Fibroblast of the aortic adventitia (primary cell): ENCODE data around the gene TTLL1. TPM values are rescaled to one million over a fixed set of nuclear protein-coding genes. Genes with fewer than 3 reads are reported as not detected.

Experiments
- DNase-seq: peaks from one replicate; pipeline ENCODE4 v3.0.0-alpha.2; 2010; ENCODE audit warnings: low read depth
- H3K4me3 ChIP-seq: 2 replicates; pipeline ENCODE4 v1.5.1; 2011; ENCODE audit warnings: low read depth, mild to moderate bottlenecking, control low read depth, low read length, moderate library complexity
- total RNA-seq: library from RNA; depleted of rRNA; stranded (reverse); fragments of >200 nt; gene quantifications from 2 replicates; pipeline ENCODE4 v1.2.3, GENCODE V29; 2012; ENCODE audit warnings: low replicate concordance
- TF ChIP-seq, protein P1 (sequence below): IDR thresholded peaks from 2 replicates; pipeline ENCODE4 v1.5.1; 2011; ENCODE audit warnings: mild to moderate bottlenecking, low read length, control low read depth, inconsistent platforms; ENCODE audit not compliant: insufficient read depth

Gene TTLL1
- total RNA-seq, 1 donor, result 23.1 TPM

DNA sequence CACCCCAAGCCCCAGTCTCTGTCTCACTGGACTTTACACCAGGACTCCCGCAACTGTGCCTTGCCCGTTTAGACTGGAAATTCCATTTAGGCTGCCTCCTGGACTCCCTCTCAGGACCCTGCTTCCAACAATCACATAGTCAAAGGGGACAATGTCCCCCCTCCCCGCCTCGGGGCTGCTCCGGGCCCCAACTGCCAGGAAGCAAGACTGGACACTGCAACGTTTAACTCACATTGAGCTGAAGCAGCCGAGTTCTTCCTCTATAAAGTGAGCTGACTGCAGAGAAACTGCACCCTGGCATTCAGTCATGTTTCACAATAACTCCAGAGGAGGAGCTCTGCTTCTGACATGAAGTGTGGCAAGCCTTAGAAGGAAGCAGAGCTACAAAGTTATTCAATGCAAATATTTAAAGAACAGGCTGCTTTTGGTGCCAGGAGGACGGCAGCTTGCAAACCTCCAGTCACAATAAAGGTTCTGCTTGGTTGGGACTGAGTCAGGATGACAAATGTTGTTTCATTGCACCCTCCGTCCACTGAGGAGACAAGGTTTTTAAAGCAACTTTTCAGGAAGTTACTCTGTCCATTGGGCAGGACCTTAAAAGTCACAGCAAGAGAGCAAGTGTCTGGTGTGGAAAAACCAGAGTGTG, 94.2 kb downstream of the TTLL1 start:
- H3K4me3 ChIP-seq, result peak overlapping the region; percentile 60
- DNase-seq, result peak; percentile 96

DNA sequence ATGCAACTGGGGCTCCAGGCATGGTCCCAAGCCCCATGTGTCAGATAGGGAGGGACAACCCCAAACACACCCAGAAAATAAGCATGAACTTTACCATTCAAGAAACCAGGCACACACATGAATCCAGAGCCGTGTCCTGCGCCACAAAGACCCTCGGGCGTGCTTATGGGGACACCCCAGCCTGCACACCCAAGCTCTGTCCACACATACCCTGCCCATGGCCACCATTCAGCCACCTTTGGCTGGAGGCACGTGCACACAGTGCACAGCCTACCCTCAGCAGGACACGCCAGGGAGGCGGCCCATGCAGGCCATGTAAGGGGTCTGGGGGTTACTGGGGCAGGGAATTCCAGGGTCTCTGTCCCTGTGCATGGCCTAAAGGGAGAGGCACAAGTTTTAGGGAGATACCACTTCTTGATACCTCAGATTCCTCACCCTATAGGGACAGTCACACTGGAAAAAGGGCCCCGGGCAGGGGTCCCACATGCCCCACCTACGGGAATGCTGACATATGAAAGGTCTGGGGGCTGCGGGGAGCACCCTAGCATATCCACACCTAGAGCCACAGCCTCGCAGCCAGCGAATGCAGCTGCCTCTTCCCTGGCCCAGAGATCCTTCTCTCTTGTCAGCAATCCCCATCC, 94.8 kb downstream of the TTLL1 start:
- no peak for DNase-seq
- H3K4me3 ChIP-seq, result peak overlapping the region; percentile 60
- TF ChIP-seq, protein P1, sequence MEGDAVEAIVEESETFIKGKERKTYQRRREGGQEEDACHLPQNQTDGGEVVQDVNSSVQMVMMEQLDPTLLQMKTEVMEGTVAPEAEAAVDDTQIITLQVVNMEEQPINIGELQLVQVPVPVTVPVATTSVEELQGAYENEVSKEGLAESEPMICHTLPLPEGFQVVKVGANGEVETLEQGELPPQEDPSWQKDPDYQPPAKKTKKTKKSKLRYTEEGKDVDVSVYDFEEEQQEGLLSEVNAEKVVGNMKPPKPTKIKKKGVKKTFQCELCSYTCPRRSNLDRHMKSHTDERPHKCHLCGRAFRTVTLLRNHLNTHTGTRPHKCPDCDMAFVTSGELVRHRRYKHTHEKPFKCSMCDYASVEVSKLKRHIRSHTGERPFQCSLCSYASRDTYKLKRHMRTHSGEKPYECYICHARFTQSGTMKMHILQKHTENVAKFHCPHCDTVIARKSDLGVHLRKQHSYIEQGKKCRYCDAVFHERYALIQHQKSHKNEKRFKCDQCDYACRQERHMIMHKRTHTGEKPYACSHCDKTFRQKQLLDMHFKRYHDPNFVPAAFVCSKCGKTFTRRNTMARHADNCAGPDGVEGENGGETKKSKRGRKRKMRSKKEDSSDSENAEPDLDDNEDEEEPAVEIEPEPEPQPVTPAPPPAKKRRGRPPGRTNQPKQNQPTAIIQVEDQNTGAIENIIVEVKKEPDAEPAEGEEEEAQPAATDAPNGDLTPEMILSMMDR, result no peak

More for the DNA sequence above, 94.2 kb downstream of the TTLL1 start:
- TF ChIP-seq, protein P1, result no peak

DNA sequence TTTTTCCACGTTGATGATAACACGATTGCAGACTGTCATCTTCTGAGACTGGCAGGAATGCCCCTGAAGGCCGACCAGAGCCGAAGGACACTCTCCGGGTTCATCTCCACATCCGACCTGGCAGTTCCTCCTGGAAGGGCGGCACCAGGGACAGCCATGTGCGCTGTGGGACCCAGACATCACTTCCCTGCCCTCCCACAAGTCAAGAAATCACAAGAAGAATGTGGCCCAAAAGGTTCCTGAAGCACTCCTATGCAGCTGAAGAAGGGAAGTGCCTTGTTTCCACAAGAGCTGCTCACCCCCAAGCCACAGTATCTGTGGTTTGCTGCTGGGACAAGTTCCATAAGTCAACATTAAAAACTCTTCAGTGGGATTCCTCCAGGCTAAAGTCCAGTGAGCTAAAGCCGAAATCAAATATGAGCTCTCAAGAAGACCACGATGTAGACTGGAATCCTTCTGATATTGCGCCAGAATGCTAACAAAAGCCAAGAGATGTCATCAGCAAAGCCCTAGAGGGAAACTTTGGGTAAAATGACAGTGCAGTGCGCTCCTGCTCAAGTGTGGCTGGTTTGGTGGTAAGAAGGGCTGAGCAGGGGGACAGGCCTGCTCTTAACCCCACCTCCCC, 95.4 kb downstream of the TTLL1 start:
- H3K4me3 ChIP-seq, result peak overlapping the region; percentile 19
- TF ChIP-seq, protein P1, result no peak
- DNase-seq, result peak; percentile 76

DNA sequence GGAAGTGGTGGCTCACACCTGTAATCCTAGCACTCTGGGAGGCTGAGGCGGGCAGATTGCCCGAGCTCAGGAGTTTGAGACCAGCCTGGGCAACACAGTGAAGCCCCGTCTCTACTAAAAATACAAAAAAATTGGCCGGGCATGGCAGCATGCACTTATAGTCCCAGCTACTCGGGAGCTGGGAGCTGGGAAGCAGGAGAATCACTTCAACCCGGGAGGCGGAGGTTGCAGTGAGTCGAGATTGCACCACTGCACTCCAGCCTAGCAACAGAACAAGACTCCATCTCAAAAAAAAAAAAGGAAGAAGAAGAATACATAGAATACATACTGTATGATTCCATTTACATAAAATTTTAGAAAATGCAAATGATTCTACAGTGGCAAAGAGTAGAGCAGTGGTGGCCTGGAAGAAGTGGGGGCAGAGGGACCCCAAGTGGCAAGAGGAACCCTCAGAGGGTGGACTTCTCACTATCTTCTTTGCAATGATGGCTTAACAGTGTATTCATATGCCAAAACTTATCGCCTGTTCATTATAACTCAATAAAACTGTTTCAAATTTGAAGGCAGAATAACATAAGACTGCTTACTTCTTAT, 96.2 kb downstream of the TTLL1 start:
- TF ChIP-seq, protein P1, result no peak
- no peak for DNase-seq
- no peak overlapping the region for H3K4me3 ChIP-seq

DNA sequence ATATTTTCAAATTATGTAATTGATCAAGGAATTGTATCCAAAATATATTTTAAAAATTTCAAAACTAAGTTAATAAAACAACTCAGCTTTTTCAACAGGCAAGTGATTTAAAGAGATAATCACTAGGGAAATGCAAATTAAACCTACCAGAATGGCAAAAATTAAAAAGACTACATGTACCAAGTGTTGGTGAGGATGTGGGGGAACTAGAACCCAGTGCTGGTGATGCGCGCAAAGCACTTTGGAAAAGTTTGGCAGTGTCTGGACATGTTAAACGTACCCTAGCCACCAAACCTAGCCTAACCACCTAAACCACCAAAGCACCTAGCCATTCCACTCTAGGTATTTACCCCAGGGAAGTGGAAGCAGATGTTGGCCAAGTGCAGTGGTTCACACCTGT, 97.1 kb downstream of the TTLL1 start:
- TF ChIP-seq, protein P1, result no peak
- H3K4me3 ChIP-seq, result no peak overlapping the region
- no peak for DNase-seq

DNA sequence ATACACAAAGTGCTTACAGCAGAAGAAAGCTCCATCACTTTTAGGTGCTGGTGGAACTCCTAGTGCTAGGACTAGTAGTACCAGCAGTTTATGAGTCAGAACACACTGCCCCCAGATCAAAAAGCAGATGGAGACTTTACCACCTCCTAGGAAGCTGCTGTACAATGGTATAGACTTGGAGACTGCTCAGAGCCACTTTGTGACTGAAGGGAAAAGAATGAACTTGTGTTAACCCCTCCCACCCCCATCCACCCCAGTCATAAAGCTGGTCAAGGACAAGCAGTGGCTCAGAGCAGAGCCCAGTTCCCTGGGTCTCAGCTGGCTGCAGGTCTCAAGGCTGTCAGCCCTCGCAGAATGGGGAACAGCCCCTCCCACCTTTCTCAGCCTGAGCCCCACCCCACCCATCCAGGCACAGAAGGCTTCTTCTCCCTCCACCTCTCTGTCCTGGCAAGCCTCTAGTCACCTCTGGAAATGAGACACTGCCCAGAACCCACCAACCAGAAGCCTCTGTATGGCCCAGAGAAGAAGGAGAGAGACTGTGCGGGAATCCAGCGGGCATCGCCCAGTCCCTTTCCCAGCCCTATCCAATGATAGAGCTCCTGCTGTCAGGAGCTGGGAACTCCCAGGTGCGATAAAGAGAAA, 98.1 kb downstream of the TTLL1 start:
- TF ChIP-seq, protein P1, result no peak
- peak; percentile 67 for DNase-seq
- no peak overlapping the region for H3K4me3 ChIP-seq
